Astrocyte (in vitro differentiated cells and primary cell): ENCODE data around the gene ADNP.
"Not testable (repeated sequence)": the region's sequence is repeated elsewhere in the genome, so short reads cannot be mapped to it uniquely, and the experiment has no call there.

Source experiments
- EZH2 ChIP-seq: IDR thresholded peaks from 2 replicates; pipeline ENCODE4 v1.6.1; 2012; ENCODE audit warnings: mild to moderate bottlenecking, low read length, inconsistent platforms; ENCODE audit not compliant: insufficient read depth
- TF ChIP-seq, protein P1 (sequence below): IDR thresholded peaks from 2 replicates; pipeline ENCODE4 v1.5.1; 2011; ENCODE audit warnings: low read depth, mild to moderate bottlenecking, inconsistent platforms, low read length, moderate library complexity; ENCODE audit not compliant: insufficient read depth

DNA sequence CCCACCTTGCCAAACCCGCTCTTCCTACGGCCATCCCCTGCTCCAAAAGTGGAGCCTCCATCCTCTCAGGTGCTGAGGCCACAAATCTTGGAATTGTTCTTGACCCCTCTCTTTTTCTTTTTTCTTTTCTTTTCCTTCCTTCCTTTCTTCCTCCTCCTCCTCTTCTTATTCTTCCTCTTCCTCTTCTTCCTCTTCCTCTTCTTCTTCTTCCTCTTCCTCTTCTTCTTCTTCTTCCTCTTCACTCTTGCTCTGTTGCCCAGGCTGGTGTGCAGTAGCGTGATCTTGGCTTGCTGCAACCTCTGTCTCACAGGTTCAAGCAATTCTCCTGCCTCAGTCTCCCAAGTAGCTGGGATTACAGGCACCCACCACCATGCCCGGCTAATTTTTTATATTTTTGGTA is 47.3 kb upstream of the ADNP start:
- TF ChIP-seq, protein P1, sequence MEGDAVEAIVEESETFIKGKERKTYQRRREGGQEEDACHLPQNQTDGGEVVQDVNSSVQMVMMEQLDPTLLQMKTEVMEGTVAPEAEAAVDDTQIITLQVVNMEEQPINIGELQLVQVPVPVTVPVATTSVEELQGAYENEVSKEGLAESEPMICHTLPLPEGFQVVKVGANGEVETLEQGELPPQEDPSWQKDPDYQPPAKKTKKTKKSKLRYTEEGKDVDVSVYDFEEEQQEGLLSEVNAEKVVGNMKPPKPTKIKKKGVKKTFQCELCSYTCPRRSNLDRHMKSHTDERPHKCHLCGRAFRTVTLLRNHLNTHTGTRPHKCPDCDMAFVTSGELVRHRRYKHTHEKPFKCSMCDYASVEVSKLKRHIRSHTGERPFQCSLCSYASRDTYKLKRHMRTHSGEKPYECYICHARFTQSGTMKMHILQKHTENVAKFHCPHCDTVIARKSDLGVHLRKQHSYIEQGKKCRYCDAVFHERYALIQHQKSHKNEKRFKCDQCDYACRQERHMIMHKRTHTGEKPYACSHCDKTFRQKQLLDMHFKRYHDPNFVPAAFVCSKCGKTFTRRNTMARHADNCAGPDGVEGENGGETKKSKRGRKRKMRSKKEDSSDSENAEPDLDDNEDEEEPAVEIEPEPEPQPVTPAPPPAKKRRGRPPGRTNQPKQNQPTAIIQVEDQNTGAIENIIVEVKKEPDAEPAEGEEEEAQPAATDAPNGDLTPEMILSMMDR = not testable (repeated sequence)
- TF ChIP-seq EZH2 = not testable (repeated sequence)
